Vagina (tissue), 2 donors: ENCODE data around the gene DHRSX.

Source experiments
- CTCF ChIP-seq, 3 experiments: fragments of 450-650 bp in 2 of 3; fragments of 200-600 bp in 1 of 3; sonication (generic) in 1 of 3; IDR thresholded peaks; one replicate each; pipeline ENCODE4 v1.5.1; 2017 to 2019; ENCODE audit warnings: antibody characterized with exemption in 3 of 3, mild to moderate bottlenecking in 2 of 3, moderate library complexity in 2 of 3
- POLR2A ChIP-seq, 2 donors: fragments of 450-650 bp; IDR thresholded peaks; one replicate each; pipeline ENCODE4 v1.6.1; 2017; ENCODE audit warnings: antibody characterized with exemption in 2 of 2, mild to moderate bottlenecking in 2 of 2, moderate library complexity in 2 of 2

- TF ChIP-seq POLR2A (IDR thresholded peaks at IDR 0.05) (no peak), CTCF (IDR thresholded peaks at IDR 0.05) (no peak)
Observed at GRCh38 chrX:2486476-2487133, 14.2 kb downstream of the DHRSX start.
